Loucy (cell line): ENCODE data around the gene NEIL1.
"Not testable (repeated sequence)": the region's sequence is repeated elsewhere in the genome, so short reads cannot be mapped to it uniquely, and the experiment has no call there.

Experiments used
- H2AFZ ChIP-seq: fragments of 200-600 bp; sonication (generic); 2 replicates; pipeline ENCODE4 v1.6.0; 2016; ENCODE audit warnings: antibody characterized with exemption, mild to moderate bottlenecking, low read length, moderate library complexity
- H3F3A ChIP-seq: fragments of 200-600 bp; 2 replicates; pipeline ENCODE4 v1.6.0; 2016; ENCODE audit warnings: antibody characterized with exemption, low read depth, mild to moderate bottlenecking
- H3K27me3 ChIP-seq: fragments of 200-600 bp; sonication (generic); 2 replicates; pipeline ENCODE4 v1.6.1; 2014; ENCODE audit warnings: low read length, mild to moderate bottlenecking; ENCODE audit not compliant: insufficient read depth, poor library complexity, severe bottlenecking
- H3K36me3 ChIP-seq: fragments of 200-600 bp; sonication (generic); 2 replicates; pipeline ENCODE4 v1.6.1; 2016; ENCODE audit warnings: low read length; ENCODE audit not compliant: insufficient read depth
- H3K4me1 ChIP-seq: fragments of 200-600 bp; sonication (generic); 2 replicates; pipeline ENCODE4 v1.5.1; 2014; ENCODE audit warnings: low read length, mild to moderate bottlenecking; ENCODE audit not compliant: insufficient read depth, poor library complexity, severe bottlenecking
- H3K4me2 ChIP-seq: fragments of 200-600 bp; sonication (generic); 2 replicates; pipeline ENCODE4 v1.6.0; 2014; ENCODE audit warnings: antibody characterized with exemption, low read length, low read depth, mild to moderate bottlenecking; ENCODE audit not compliant: poor library complexity, severe bottlenecking
- H3K4me3 ChIP-seq: fragments of 200-600 bp; sonication (generic); 2 replicates; pipeline ENCODE4 v1.5.1; 2014; ENCODE audit warnings: low read length, mild to moderate bottlenecking, mixed read lengths; ENCODE audit not compliant: poor library complexity, severe bottlenecking
- H3K79me2 ChIP-seq: fragments of 200-600 bp; sonication (generic); 2 replicates; pipeline ENCODE4 v1.6.1; 2014; ENCODE audit warnings: low read length; ENCODE audit not compliant: insufficient read depth
- H3K9ac ChIP-seq: fragments of 200-600 bp; sonication (generic); 2 replicates; pipeline ENCODE4 v1.6.0; 2014; ENCODE audit warnings: mild to moderate bottlenecking, low read depth, low read length, moderate library complexity; ENCODE audit not compliant: poor library complexity, severe bottlenecking
- H3K9me2 ChIP-seq: fragments of 200-600 bp; sonication (generic); replicated peaks from 2 replicates; pipeline ENCODE4 v1.6.1; 2016; ENCODE audit warnings: low read depth, low read length, mixed read lengths
- H3K9me3 ChIP-seq: fragments of 200-600 bp; sonication (generic); 2 replicates; pipeline ENCODE4 v1.6.1; 2014; ENCODE audit warnings: mild to moderate bottlenecking, antibody characterized with exemption, low read length, low read depth; ENCODE audit not compliant: insufficient read depth
- H4K20me1 ChIP-seq: fragments of 200-600 bp; sonication (generic); 2 replicates; pipeline ENCODE4 v1.6.0; 2014; ENCODE audit warnings: antibody characterized with exemption, low read length, mild to moderate bottlenecking; ENCODE audit not compliant: insufficient read depth, poor library complexity, severe bottlenecking
- CTCF ChIP-seq: fragments of 200-600 bp; sonication (generic); conservative IDR thresholded peaks from 2 replicates; pipeline ENCODE4 v1.5.1; 2014; ENCODE audit warnings: mild to moderate bottlenecking, antibody characterized with exemption, low read length
- EZH2phosphoT487 ChIP-seq: fragments of 200-600 bp; IDR thresholded peaks from 2 replicates; pipeline ENCODE4 v1.6.1; 2018; ENCODE audit warnings: antibody characterized with exemption, mild to moderate bottlenecking, moderate library complexity, borderline replicate concordance

The NEIL1 gene

GRCh38 chr15:75329571-75329970 is 17.3 kb upstream of the NEIL1 start:
- no peak overlapping the region for H3K9ac ChIP-seq
- no peaks in the 10 kb centered on the region for H4K20me1 ChIP-seq
- H2AFZ ChIP-seq = no peak overlapping the region
- H3K4me3 ChIP-seq = no peak overlapping the region
- no peaks in the 10 kb centered on the region for H3K9me3 ChIP-seq
- H3K9me2 ChIP-seq = no peaks in the 10 kb centered on the region
- H3K27me3 ChIP-seq = no peaks in the 10 kb centered on the region
- H3K79me2 ChIP-seq = no peaks in the 10 kb centered on the region
- H3K4me1 ChIP-seq = no peaks in the 10 kb centered on the region
- TF ChIP-seq CTCF (no peak), EZH2phosphoT487 (no peak)
- no peaks in the 10 kb centered on the region for H3K36me3 ChIP-seq
- H3F3A ChIP-seq = no peaks in the 10 kb centered on the region
- H3K4me2 ChIP-seq = no peak overlapping the region

- not testable (repeated sequence) for H3K4me2 ChIP-seq, H3K4me1 ChIP-seq, H3K9me3 ChIP-seq, H3K4me3 ChIP-seq, H3K27me3 ChIP-seq, H2AFZ ChIP-seq, H4K20me1 ChIP-seq, H3K36me3 ChIP-seq, H3F3A ChIP-seq, H3K9ac ChIP-seq, H3K9me2 ChIP-seq
- peaks cover 14% of the 10 kb centered on the region for H3K79me2 ChIP-seq
Measured at GRCh38 chr15:75332093-75332492, 14.7 kb upstream of the NEIL1 start.

GRCh38 chr15:75333654-75334419 is 13.0 kb upstream of the NEIL1 start:
- Histone ChIP-seq H3K4me1 (peaks cover 10% of the 10 kb centered on the region), H3K79me2 (peaks cover 16% of the 10 kb centered on the region)
- H3K4me2 ChIP-seq, H3K4me3 ChIP-seq, H3K27me3 ChIP-seq, H3F3A ChIP-seq, H4K20me1 ChIP-seq, H3K9me3 ChIP-seq, H2AFZ ChIP-seq, H3K9ac ChIP-seq, H3K9me2 ChIP-seq, H3K36me3 ChIP-seq: not testable (repeated sequence)

- Histone ChIP-seq H3K9me3 (no peaks in the 10 kb centered on the region), H3K79me2 (peaks cover 16% of the 10 kb centered on the region), H3K4me3 (peak overlapping the region; percentile 92), H3F3A (no peaks in the 10 kb centered on the region), H3K9ac (peak overlapping the region; percentile 86), H2AFZ (peak overlapping the region; percentile 92), H3K9me2 (no peaks in the 10 kb centered on the region), H3K4me2 (peak overlapping the region; percentile 92), H3K4me1 (peaks cover 10% of the 10 kb centered on the region), H3K27me3 (no peaks in the 10 kb centered on the region), H4K20me1 (no peaks in the 10 kb centered on the region), H3K36me3 (no peaks in the 10 kb centered on the region)
- TF ChIP-seq CTCF (no peak), EZH2phosphoT487 (no peak)
Measured at GRCh38 chr15:75335313-75335704, 11.5 kb upstream of the NEIL1 start.
